OCI-LY1 (cell line): ENCODE measurements around the gene ARFIP2.

ENCODE experiments used
- EZH2 ChIP-seq: fragments of 200-600 bp; sonication (generic), shearing (Covaris generic); IDR thresholded peaks from 2 replicates; pipeline ENCODE4 v1.8.0; 2017; ENCODE audit warnings: borderline replicate concordance, mixed run types, mild to moderate bottlenecking, antibody characterized with exemption, low read length, moderate library complexity, mixed read lengths
- TF ChIP-seq, protein P1 (sequence below): fragments of 200-600 bp; sonication (generic), shearing (Covaris generic); IDR thresholded peaks from 2 replicates; pipeline ENCODE4 v1.5.1; 2017; ENCODE audit warnings: mild to moderate bottlenecking, antibody characterized with exemption, low read length, moderate library complexity, mixed read lengths

DNA sequence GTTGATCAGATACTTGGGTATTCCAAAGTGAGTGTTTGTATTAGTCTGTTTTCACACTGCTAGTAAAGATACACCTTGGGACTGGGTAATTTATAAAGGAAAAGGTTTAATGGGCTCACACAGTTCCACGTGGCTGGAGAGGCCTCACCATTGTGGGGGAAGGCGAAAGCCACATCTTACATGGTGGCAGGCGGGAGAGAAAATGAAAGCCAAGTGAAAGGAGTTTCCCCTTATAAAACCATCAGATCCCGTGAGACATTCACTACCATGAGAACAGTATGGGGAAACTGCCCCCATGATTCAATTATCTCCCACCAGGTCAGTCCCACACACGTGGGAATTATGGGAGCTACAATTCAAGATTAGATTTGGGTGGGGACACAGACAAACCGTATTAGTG lies 7.2 kb upstream of the ARFIP2 start:
- TF ChIP-seq, protein P1, sequence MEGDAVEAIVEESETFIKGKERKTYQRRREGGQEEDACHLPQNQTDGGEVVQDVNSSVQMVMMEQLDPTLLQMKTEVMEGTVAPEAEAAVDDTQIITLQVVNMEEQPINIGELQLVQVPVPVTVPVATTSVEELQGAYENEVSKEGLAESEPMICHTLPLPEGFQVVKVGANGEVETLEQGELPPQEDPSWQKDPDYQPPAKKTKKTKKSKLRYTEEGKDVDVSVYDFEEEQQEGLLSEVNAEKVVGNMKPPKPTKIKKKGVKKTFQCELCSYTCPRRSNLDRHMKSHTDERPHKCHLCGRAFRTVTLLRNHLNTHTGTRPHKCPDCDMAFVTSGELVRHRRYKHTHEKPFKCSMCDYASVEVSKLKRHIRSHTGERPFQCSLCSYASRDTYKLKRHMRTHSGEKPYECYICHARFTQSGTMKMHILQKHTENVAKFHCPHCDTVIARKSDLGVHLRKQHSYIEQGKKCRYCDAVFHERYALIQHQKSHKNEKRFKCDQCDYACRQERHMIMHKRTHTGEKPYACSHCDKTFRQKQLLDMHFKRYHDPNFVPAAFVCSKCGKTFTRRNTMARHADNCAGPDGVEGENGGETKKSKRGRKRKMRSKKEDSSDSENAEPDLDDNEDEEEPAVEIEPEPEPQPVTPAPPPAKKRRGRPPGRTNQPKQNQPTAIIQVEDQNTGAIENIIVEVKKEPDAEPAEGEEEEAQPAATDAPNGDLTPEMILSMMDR: no peak
- no peak for TF ChIP-seq EZH2
